Activated naive CD8-positive, alpha-beta T cell treated with anti-CD3 and anti-CD28 coated beads, Interleukin-2, amount 10 ng/mL, durations not matched to agents 7 days and 5 days (primary cell): Measurements from ENCODE around the gene LRRC42. TPM values are rescaled to one million over a fixed set of nuclear protein-coding genes. Genes with fewer than 3 reads are reported as not detected.

Experiments
- ATAC-seq: fragments of 150-1000 bp; cut with Tn5 transposase; one replicate; pipeline ENCODE4 v1.10.0; 2021; ENCODE audit warnings: low read depth, moderate library complexity
- POLR2A ChIA-PET: fragments of 350-600 bp; sonication (Branson Sonifier 250); formaldehyde crosslinking; loops from one replicate; lab custom pipeline; 2021; ENCODE audit warnings: antibody characterized with exemption; lab: Charles Lee
- DNase-seq: peaks from one replicate; pipeline ENCODE4 v3.0.0; 2021
- H3K27ac Mint-ChIP-seq: one replicate; pipeline ENCODE4 v1.8.0; 2022; ENCODE audit warnings: mild to moderate bottlenecking, mixed read lengths
- H3K27me3 Mint-ChIP-seq: one replicate; pipeline ENCODE4 v1.8.0; 2022; ENCODE audit warnings: mild to moderate bottlenecking, moderate library complexity, mixed read lengths
- H3K36me3 Mint-ChIP-seq: one replicate; pipeline ENCODE4 v1.8.0; 2021; ENCODE audit warnings: mild to moderate bottlenecking, mixed read lengths
- H3K4me1 Mint-ChIP-seq: one replicate; pipeline ENCODE4 v1.8.0; 2021; ENCODE audit warnings: mixed read lengths
- H3K4me3 Mint-ChIP-seq: one replicate; pipeline ENCODE4 v1.8.0; 2022; ENCODE audit warnings: mild to moderate bottlenecking, moderate library complexity, mixed read lengths
- H3K9me3 Mint-ChIP-seq: one replicate; pipeline ENCODE4 v1.8.0; 2021; ENCODE audit warnings: mixed read lengths
- total RNA-seq, 2 experiments: library from RNA; stranded (reverse); gene quantifications; one replicate each; pipeline ENCODE4 v1.2.3, GENCODE V29; 2021

LRRC42 gene, protein sequence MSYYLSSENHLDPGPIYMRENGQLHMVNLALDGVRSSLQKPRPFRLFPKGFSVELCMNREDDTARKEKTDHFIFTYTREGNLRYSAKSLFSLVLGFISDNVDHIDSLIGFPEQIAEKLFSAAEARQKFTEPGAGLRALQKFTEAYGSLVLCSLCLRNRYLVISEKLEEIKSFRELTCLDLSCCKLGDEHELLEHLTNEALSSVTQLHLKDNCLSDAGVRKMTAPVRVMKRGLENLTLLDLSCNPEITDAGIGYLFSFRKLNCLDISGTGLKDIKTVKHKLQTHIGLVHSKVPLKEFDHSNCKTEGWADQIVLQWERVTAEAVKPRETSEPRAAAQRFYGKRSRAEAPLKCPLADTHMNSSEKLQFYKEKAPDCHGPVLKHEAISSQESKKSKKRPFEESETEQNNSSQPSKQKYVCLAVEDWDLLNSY
- total RNA-seq: 10 to 100 TPM; 18.8 to 20.2 TPM

DNA sequence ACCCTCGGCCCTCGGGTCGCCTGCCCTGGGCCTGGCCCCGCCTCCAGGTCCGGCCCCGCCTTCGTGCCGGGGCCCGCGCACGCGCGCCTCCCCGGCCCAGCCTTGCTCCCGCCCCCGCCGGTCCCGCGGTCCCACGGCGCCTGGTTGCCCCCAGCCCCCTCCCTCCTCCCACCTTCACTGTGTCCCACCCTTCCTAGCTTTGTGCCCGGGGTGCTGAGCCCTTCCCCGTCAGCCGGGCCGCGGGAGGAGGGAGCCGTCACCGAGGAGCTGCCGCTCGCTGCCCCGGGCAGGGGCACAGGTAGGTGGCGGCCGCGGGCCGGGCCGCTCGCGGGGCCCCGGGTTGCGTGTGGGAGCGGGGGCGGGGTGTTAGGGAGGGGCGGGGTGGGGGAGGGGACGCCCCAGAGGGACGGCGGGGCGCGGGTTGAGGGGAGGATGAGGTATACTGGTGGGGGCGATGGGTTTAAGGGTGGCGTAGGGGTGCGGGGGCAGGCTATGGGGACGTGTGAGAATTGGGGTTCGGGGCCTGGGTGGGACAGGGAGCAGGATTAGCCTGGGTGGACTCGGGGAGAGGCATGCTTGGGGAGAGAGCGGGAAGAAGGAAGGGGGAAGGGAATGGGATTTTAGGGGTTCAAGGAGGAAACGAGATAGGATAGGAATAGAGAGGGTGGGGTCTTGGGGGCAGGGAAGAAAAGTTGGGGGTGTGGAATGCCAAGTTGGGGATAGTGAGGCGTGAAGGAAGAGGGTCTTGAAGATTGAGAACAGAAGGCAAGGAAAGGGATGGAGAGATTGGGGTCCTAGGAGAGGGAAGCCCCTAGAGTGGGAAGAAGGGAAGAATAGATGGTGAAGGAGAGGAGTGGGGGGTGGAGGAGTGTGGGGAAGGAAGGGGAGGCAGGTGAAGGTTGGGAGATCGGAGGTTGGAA, at the start of gene LRRC42:
LRRC42 (plus strand) TSS at position 99 of the 920 bp plus-strand sequence. CDS start 5,650 bp downstream, outside the sequence.
- H3K4me1 Mint-ChIP-seq: peaks cover 45% of the 10 kb centered on the region
- peaks cover 22% of the 10 kb centered on the region for H3K36me3 Mint-ChIP-seq
- ATAC-seq (peak; percentile 69), DNase-seq (no peak)
- H3K27me3 Mint-ChIP-seq: no peaks in the 10 kb centered on the region
- POLR2A ChIA-PET: interaction anchor here (0.6 to 3.2 kb wide), 14 partner anchors 10 to 855 kb away, joined by 3 to 28 read pairs (median 6); partner anchors contain the start of genes NDC1, TCEANC2, TMEM59 and TTC22
- H3K9me3 Mint-ChIP-seq: no peaks in the 10 kb centered on the region
- peak within 1 kb of the TSS; percentile 92 for H3K27ac Mint-ChIP-seq
- H3K4me3 Mint-ChIP-seq: peak within 1 kb of the TSS; percentile 97

DNA sequence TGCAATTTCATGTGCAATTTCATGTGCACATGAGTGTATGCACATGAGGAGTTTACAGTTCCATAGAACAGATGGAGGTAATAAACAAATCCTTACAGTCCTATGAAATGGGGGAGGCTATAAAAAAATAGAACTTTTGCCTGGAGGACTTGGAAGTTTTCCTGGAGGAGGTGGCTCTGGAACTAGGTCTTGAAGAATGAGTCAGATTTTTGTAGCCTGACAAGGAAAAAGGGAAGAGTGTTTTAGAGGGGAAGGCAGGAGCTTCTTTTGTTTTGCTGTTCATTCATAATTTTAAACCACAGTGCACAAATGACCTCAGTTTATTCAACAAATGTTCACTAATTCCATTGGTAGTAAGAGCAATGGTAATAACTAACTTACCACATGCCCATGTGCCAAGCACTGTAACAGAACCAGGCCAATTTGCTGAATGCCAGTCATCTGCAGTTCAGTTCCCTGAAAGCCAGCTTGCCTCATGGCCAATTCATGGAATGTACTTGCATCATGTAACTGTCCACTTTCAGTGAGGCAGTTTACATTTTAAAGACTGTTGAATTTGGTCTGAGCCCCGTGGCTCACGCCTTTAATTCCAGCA, 49.4 kb upstream of the LRRC42 start:
- ATAC-seq: no peak
- Mint-ChIP-seq H3K27me3 (no peaks in the 10 kb centered on the region), H3K36me3 (peaks cover 2% of the 10 kb centered on the region), H3K9me3 (no peaks in the 10 kb centered on the region), H3K4me1 (peaks cover 10% of the 10 kb centered on the region), H3K4me3 (no peak overlapping the region), H3K27ac (no peak overlapping the region)
- POLR2A ChIA-PET: interaction anchor here (1.1 kb wide), 1 partner anchor 49 kb away, joined by 4 read pairs; the partner anchor contains the start of gene IFT25
- no peak for DNase-seq

DNA sequence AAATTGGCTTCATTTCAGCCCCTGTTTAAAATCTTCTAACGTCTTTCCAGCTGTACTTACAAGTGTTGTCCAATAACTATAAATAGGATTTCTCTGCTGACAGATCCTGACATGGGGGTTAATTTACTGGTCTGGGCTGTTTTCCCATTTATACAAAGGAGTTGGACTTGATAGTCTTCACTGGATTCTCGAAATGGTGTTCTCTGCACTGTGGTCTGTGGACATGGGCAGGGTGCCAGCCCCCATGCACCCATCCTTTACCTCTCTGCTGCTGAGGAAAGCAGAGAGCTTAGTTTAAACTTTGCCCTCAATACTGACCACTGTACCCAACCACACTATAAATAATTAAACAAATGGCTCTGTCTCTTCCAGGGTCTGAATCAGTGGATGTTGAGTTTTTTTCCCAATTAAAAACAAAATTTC, 46.9 kb upstream of the LRRC42 start:
- H3K4me1 Mint-ChIP-seq: peaks cover 10% of the 10 kb centered on the region
- DNase-seq (no peak), ATAC-seq (no peak)
- POLR2A ChIA-PET: no interaction called here
- no peaks in the 10 kb centered on the region for H3K9me3 Mint-ChIP-seq
- no peak overlapping the region for H3K27ac Mint-ChIP-seq
- H3K4me3 Mint-ChIP-seq: no peak overlapping the region
- H3K36me3 Mint-ChIP-seq: peaks cover 2% of the 10 kb centered on the region
- H3K27me3 Mint-ChIP-seq: no peaks in the 10 kb centered on the region

DNA sequence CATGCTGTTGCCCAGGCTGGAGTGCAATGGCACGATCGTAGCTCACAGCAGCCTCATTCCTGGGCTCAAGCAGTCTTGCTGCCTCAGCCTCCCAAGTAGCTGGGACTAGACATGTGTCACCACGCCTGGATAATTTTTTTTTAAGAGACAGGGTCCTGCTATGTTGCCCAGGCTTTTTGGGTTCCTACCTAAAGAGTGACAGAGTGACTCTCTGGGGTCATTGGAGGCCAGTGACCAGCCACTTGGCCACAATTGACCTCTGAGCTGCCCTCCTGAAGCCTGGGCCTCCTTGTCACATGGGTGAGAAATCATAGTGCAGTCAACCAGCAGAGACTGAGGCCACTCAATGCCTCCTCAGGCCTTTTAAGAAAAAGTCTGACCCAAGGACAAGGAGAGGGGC, 46.4 kb upstream of the LRRC42 start:
- peaks cover 10% of the 10 kb centered on the region for H3K4me1 Mint-ChIP-seq
- no peaks in the 10 kb centered on the region for H3K9me3 Mint-ChIP-seq
- POLR2A ChIA-PET: no interaction called here
- DNase-seq (no peak), ATAC-seq (no peak)
- no peaks in the 10 kb centered on the region for H3K27me3 Mint-ChIP-seq
- no peak overlapping the region for H3K27ac Mint-ChIP-seq
- H3K4me3 Mint-ChIP-seq: no peak overlapping the region
- peaks cover 2% of the 10 kb centered on the region for H3K36me3 Mint-ChIP-seq

DNA sequence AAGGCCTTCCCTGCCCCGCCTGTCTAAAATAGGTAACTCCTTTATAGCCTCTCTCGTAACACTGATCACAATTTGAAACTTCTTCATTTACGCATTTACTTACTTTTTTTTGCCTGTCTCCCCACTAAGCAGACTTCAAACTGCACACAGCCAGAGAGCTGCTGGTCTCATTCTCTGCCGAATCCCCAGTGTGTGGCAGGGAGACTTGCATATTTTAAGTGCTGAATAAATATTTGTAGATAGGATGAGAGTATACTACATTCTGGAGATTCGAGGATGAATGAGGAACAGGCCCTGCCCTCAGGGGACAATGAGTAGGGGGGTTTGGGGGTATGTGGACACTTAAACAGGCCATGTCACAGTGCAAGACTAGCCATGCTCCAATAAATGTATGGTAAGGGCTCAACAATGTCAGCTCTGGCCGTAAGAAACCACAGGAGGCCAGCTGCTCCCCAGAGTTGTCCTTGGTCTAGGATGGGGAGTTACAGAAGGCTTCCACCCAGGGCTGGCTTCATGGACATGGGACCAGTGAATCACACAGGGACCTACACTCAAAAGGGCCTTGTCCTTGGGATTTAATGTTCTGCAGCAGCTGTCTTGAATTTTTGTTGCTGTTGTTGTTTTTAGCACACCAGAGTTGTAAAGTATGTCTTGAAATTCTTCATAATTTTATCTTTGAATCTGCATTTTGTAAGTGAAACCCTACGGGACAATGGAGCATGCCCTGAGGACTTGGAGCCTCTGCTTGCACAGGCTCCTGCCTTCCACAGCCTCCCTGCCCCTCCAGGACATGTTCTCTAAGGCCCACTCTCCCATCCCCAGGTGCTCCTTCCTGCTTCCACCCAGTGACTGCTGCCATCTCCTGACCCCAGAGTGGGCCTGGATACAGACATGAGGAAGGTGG, 43.7 kb upstream of the LRRC42 start:
- POLR2A ChIA-PET: interaction anchor here (1.8 kb wide), 1 partner anchor 43 kb away, joined by 10 read pairs; the partner anchor contains the start of gene IFT25
- Mint-ChIP-seq H3K27ac (peak overlapping the region; percentile 38), H3K36me3 (peaks cover 2% of the 10 kb centered on the region)

DNA sequence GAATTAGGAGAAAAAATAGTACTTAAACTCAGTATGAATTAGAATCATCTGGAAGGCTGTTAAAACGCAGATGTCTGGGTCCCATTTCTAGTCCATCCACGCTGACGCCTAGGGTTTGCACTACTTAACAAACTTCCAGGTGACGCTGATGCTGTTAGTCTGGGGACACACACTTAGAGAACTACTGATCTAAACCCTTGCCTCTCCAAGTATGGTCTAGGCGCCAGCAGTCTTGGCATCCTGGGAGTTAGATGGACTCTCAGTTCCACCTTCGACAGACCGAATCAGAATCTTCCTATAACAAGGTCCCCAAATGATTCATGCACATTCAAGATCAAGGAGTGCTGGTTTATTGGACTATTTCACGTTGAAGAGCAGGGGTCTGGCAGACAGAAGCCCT, 40.6 kb upstream of the LRRC42 start:
- H3K27ac Mint-ChIP-seq: no peak overlapping the region
- no peak overlapping the region for H3K4me3 Mint-ChIP-seq
- ATAC-seq (no peak), DNase-seq (no peak)
- H3K9me3 Mint-ChIP-seq: no peaks in the 10 kb centered on the region
- no peaks in the 10 kb centered on the region for H3K27me3 Mint-ChIP-seq
- peaks cover 12% of the 10 kb centered on the region for H3K4me1 Mint-ChIP-seq
- H3K36me3 Mint-ChIP-seq: peaks cover 11% of the 10 kb centered on the region
- POLR2A ChIA-PET: no interaction called here

More for the DNA sequence above, 43.7 kb upstream of the LRRC42 start:
- peaks cover 10% of the 10 kb centered on the region for H3K4me1 Mint-ChIP-seq
- no peak overlapping the region for H3K4me3 Mint-ChIP-seq
- ATAC-seq: no peak
- no peaks in the 10 kb centered on the region for H3K9me3 Mint-ChIP-seq
- H3K27me3 Mint-ChIP-seq: no peaks in the 10 kb centered on the region
- no peak for DNase-seq

DNA sequence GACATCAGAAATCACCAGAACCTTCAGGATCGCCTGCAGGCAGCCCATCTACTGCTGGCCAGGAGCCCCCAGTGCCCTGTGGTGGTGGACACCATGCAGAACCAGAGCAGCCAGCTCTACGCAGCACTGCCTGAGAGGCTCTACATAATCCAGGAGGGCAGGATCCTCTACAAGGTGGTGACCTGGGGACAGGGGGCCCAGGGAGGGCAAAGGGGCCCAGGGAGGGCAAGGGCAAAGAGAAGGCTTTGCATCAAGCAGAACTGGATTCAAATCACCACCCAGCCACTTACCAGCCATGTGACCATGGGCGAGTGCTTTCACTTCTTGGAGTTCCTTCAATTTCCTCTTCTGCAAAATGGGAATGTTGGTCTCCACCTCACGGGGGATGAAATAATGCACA, 40.0 kb upstream of the LRRC42 start:
- H3K27me3 Mint-ChIP-seq: no peaks in the 10 kb centered on the region
- ATAC-seq (no peak), DNase-seq (no peak)
- peaks cover 6% of the 10 kb centered on the region for H3K4me1 Mint-ChIP-seq
- no peaks in the 10 kb centered on the region for H3K9me3 Mint-ChIP-seq
- no peak overlapping the region for H3K4me3 Mint-ChIP-seq
- POLR2A ChIA-PET: no interaction called here
- no peak overlapping the region for H3K27ac Mint-ChIP-seq
- H3K36me3 Mint-ChIP-seq: peaks cover 9% of the 10 kb centered on the region

DNA sequence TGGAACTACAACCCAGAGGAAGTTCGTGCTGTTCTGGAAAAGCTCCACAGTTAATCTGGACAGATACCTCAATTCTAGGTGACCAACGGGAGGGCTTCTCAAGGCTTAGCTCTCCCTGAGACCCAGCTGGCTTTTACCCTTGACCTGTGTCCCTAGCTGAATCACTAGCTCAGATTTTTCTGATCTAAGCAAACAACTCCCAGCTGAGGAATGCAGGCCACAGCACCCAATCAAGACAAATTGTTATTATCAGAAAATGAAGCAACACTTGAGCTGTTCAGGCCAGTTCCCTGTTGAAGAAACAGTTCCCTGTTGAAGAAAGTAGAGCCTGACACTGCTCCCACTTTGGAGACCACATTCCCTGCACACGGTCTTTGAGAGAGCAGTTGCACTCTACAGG, 36.2 kb upstream of the LRRC42 start:
- POLR2A ChIA-PET: no interaction called here
- Mint-ChIP-seq H3K27ac (no peak overlapping the region), H3K4me3 (no peak overlapping the region), H3K36me3 (peaks cover 10% of the 10 kb centered on the region), H3K27me3 (no peaks in the 10 kb centered on the region), H3K4me1 (peaks cover 2% of the 10 kb centered on the region), H3K9me3 (no peaks in the 10 kb centered on the region)
- ATAC-seq (no peak), DNase-seq (no peak)

DNA sequence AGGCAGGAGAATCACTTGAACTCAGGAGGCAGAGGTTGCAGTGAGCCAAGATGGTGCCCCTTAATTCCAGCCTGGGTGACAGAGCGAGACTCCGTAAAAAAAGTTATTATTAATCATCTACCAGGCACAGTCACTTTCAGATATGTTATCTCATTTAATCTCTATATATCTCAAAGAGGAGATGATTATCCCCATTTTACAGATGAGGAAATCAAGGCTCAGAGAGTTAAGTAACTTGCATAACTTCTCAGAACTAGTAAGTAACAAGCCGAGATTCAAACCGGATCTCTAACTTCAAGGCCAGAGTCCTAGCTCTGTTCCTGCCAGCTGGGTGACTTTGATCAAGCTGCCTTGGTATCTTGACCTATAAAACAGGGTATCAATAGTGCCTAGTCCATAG, 34.7 kb upstream of the LRRC42 start:
- DNase-seq (no peak), ATAC-seq (no peak)
- H3K27ac Mint-ChIP-seq: no peak overlapping the region
- no peaks in the 10 kb centered on the region for H3K9me3 Mint-ChIP-seq
- H3K36me3 Mint-ChIP-seq: peaks cover 17% of the 10 kb centered on the region
- POLR2A ChIA-PET: interaction anchor here (1.3 kb wide), 1 partner anchor 10 kb away, joined by 4 read pairs; no protein-coding TSS in a partner anchor
- peaks cover 12% of the 10 kb centered on the region for H3K4me1 Mint-ChIP-seq
- H3K27me3 Mint-ChIP-seq: no peaks in the 10 kb centered on the region
- H3K4me3 Mint-ChIP-seq: no peak overlapping the region

DNA sequence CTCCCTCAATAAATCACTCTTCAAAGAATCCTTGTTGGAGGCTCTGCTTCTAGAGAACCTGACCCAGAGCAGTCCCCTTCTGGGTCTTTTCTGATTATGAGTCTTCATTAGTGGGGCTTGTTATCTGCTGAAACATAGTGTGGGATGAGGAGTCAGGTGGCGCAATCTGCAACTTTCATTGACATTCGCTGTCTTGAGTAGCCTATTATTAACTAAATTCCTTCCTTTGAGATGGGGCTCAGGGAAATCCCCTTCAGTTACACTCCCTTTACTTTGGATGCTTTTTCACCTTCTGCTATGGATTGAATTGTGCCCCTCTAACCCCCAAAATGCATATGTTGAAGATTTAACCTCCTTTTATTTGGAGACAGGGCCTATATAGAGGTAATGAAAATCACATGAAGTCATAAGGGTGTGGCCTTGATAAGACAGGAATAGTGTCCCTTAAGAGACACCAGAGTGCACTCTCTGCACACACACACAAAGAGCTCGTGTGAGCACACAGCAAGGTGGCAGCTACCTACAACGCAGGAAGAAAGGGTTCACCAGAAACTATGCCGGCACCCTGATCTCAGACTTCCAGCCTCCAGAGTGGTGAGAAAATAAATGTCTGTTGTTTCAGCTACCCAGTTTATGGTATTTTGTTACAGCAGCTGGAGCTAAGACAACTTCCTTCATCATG, 32.7 kb upstream of the LRRC42 start:
- POLR2A ChIA-PET: no interaction called here
- Mint-ChIP-seq H3K4me1 (peaks cover 22% of the 10 kb centered on the region), H3K27ac (no peak overlapping the region), H3K9me3 (no peaks in the 10 kb centered on the region), H3K4me3 (no peak overlapping the region), H3K27me3 (no peaks in the 10 kb centered on the region), H3K36me3 (peaks cover 21% of the 10 kb centered on the region)
- ATAC-seq (no peak), DNase-seq (no peak)

DNA sequence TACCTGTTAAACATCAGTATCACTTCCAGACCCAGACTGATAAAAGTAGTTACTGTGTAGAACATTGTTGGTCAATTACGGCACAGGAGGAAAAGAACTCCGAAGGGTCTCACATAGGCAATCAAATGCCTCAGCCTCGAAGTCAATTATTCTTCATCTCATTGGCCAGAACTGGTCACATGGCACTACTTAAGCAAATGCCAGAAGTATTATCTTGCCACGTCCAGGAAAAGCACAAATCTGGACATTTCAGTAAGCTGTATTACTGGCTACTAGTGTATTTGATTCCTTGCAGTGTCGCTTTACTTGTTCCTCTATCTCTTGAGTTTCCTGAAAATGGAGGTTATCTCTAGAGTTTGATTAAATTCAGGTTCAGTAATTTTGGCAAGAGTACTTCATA, 27.8 kb upstream of the LRRC42 start:
- H3K4me1 Mint-ChIP-seq: peaks cover 41% of the 10 kb centered on the region
- no peak overlapping the region for H3K4me3 Mint-ChIP-seq
- DNase-seq (no peak), ATAC-seq (no peak)
- peak overlapping the region; percentile 79 for H3K27ac Mint-ChIP-seq
- H3K27me3 Mint-ChIP-seq: no peaks in the 10 kb centered on the region
- POLR2A ChIA-PET: interaction anchor here (0.6 kb wide), 1 partner anchor 42 kb away, joined by 5 read pairs; no protein-coding TSS in a partner anchor
- H3K9me3 Mint-ChIP-seq: no peaks in the 10 kb centered on the region
- H3K36me3 Mint-ChIP-seq: peaks cover 34% of the 10 kb centered on the region

DNA sequence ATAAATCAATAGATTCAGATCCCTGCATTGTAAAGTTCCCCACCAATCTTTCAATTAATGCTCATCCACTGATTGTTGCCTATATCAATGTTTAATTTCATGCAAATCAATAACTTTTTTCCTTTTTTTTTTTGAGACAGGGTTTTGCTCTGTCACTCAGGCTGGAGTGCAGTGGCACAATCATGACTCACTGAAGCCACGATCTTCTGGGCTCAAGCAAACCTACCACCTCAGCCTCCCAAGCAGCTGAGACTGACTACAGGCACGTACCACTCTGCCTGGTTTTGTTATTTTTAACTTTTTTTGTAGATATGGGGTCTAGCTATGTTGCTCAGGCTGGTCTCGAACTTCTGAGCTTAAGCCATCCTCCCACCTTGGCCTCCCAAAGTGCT, 26.5 kb upstream of the LRRC42 start:
- DNase-seq (no peak), ATAC-seq (peak; percentile 79)
- Mint-ChIP-seq H3K36me3 (peaks cover 34% of the 10 kb centered on the region), H3K4me1 (peaks cover 41% of the 10 kb centered on the region), H3K9me3 (no peaks in the 10 kb centered on the region), H3K4me3 (peak overlapping the region; percentile 44), H3K27ac (peak overlapping the region; percentile 79), H3K27me3 (no peaks in the 10 kb centered on the region)
- POLR2A ChIA-PET: interaction anchor here (1.9 kb wide), 1 partner anchor 26 kb away, joined by 10 read pairs; the partner anchor contains the start of genes IFT25 and LRRC42
